ENCODE data around the gene ARHGEF26.
A peak's percentile ranks its signal among the peaks of the same experiment; 100 is the strongest.

Gene ARHGEF26

DNA sequence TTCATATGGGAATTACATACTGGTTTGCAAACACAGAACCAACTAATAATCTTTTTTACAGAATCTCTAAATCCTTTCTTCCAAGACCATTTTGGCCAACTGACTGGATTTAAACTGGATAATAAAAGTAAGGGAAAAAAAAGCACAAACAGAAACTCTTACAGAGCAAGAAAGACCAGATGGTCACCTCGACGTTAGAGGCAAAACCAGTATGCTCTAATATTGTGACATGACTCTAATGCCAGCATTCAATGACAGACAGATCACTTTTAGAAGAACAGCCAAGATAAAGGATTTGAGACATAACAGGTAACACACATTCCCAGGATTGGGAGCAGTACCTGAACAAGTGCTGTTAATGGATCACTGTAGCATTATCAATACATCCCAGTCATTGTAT is 152.2 kb downstream of the ARHGEF26 start:
- no peak for DNase-seq (ENCODE audit: low read depth)
- H3K4me3 ChIP-seq (ENCODE audit: low read depth, low read length): no peak overlapping the region
- TF ChIP-seq MYC (IDR thresholded peaks at IDR 0.05; ENCODE audit: low read depth, low read length) (no peak), POLR2A (IDR thresholded peaks at IDR 0.05; ENCODE audit: extremely low read depth, insufficient read length) (no peak)
- TF ChIP-seq, protein P1, sequence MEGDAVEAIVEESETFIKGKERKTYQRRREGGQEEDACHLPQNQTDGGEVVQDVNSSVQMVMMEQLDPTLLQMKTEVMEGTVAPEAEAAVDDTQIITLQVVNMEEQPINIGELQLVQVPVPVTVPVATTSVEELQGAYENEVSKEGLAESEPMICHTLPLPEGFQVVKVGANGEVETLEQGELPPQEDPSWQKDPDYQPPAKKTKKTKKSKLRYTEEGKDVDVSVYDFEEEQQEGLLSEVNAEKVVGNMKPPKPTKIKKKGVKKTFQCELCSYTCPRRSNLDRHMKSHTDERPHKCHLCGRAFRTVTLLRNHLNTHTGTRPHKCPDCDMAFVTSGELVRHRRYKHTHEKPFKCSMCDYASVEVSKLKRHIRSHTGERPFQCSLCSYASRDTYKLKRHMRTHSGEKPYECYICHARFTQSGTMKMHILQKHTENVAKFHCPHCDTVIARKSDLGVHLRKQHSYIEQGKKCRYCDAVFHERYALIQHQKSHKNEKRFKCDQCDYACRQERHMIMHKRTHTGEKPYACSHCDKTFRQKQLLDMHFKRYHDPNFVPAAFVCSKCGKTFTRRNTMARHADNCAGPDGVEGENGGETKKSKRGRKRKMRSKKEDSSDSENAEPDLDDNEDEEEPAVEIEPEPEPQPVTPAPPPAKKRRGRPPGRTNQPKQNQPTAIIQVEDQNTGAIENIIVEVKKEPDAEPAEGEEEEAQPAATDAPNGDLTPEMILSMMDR (IDR thresholded peaks at IDR 0.05; ENCODE audit: low read depth, low read length): no peak
- TF ChIP-seq, protein P2, sequence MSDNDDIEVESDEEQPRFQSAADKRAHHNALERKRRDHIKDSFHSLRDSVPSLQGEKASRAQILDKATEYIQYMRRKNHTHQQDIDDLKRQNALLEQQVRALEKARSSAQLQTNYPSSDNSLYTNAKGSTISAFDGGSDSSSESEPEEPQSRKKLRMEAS (IDR thresholded peaks at IDR 0.05; ENCODE audit: low read depth, low read length): no peak

DNA sequence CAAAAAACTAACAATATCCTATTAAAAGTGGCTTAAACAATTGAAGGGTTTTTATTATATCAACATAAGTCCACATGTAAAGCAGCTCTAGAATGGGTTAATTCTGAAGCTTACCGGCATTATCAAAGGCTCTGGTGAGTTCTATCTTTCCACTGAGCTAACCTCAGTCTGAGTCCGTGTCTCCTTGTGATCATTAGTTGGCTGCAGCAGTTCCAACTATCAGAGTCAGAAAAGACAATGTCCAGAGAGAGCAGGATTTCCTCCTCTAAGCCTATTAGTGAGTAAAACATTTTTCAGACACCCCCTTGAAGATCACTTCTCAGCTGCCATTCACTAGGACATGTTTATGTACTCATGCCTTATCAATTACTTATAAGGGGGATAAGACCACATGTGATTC is 153.2 kb downstream of the ARHGEF26 start:
- TF ChIP-seq, protein P2 (IDR thresholded peaks at IDR 0.05; ENCODE audit: low read depth, low read length): no peak
- TF ChIP-seq MYC (IDR thresholded peaks at IDR 0.05; ENCODE audit: low read depth, low read length) (no peak), POLR2A (IDR thresholded peaks at IDR 0.05; ENCODE audit: extremely low read depth, insufficient read length) (no peak)
- TF ChIP-seq, protein P1 (IDR thresholded peaks at IDR 0.05; ENCODE audit: low read depth, low read length): no peak
- DNase-seq (ENCODE audit: low read depth): no peak
- no peak overlapping the region for H3K4me3 ChIP-seq (ENCODE audit: low read depth, low read length)

DNA sequence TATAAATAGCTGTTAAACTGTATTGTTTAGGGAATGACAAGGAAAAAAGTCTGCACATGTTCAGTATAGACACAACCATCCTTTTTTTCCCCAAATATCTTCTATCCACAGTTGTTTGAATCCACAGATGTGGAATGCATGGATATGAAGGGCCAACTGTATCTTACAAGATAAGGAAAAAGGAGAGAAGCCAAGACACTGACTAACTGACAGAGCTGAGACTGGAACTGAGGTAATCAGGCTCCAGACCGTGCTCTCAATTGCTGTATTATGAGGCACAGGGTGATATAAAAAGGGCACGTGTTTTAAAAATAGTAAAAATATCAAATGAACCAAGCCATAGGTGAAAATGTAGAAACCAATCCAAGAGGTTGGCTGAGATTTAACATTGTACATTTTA is 154.1 kb downstream of the ARHGEF26 start:
- DNase-seq (ENCODE audit: low read depth): no peak
- no peak overlapping the region for H3K4me3 ChIP-seq (ENCODE audit: low read depth, low read length)
- TF ChIP-seq, protein P1 (IDR thresholded peaks at IDR 0.05; ENCODE audit: low read depth, low read length): no peak
- TF ChIP-seq MYC (IDR thresholded peaks at IDR 0.05; ENCODE audit: low read depth, low read length) (no peak), POLR2A (IDR thresholded peaks at IDR 0.05; ENCODE audit: extremely low read depth, insufficient read length) (no peak)
- TF ChIP-seq, protein P2 (IDR thresholded peaks at IDR 0.05; ENCODE audit: low read depth, low read length): no peak

DNA sequence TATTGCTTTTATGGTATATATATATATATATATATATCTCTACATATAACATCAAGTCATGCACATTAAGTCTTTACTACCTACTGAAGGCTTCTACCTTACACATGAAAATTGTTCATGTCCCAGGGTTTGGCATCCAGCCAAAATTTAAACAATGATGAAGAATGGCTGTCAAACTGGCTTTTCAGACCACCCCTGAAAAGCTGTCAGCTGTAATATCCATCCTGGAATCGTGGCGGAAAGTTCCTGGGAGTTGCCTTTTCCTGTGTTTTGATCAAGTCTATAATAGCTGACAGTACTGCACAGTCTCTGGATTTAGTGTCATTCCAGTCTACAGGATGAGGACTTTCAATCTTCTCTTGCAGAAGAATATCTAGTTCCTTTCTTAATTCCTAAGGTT is 154.8 kb downstream of the ARHGEF26 start:
- TF ChIP-seq, protein P1 (IDR thresholded peaks at IDR 0.05; ENCODE audit: low read depth, low read length): no peak
- no peak for TF ChIP-seq POLR2A (IDR thresholded peaks at IDR 0.05; ENCODE audit: extremely low read depth, insufficient read length)
- no peak for TF ChIP-seq MYC (IDR thresholded peaks at IDR 0.05; ENCODE audit: low read depth, low read length)
- TF ChIP-seq, protein P2 (IDR thresholded peaks at IDR 0.05; ENCODE audit: low read depth, low read length): no peak
- H3K4me3 ChIP-seq (ENCODE audit: low read depth, low read length): no peak overlapping the region
- no peak for DNase-seq (ENCODE audit: low read depth)

DNA sequence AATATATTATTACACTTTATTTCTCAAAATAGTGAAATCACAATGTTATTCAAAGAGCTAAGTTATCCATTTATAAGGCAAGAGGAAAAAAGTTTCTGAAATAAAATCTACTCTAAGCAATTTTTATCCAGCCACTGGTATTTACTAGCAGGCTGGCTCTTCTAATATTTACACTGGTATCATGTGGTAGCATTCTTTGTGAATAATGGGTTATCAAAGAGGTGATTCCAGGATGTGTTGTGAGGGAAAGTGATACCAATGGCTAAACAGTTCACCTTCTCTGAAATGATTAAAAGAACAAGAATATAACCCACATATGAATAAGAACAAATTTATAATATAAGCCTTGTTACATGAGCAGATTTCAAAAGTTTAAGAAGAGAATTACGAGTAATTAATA is 159.0 kb downstream of the ARHGEF26 start:
- TF ChIP-seq MYC (IDR thresholded peaks at IDR 0.05; ENCODE audit: low read depth, low read length) (no peak), POLR2A (IDR thresholded peaks at IDR 0.05; ENCODE audit: extremely low read depth, insufficient read length) (no peak)
- TF ChIP-seq, protein P1 (IDR thresholded peaks at IDR 0.05; ENCODE audit: low read depth, low read length): no peak
- TF ChIP-seq, protein P2 (IDR thresholded peaks at IDR 0.05; ENCODE audit: low read depth, low read length): no peak
- no peak overlapping the region for H3K4me3 ChIP-seq (ENCODE audit: low read depth, low read length)
- no peak for DNase-seq (ENCODE audit: low read depth)

DNA sequence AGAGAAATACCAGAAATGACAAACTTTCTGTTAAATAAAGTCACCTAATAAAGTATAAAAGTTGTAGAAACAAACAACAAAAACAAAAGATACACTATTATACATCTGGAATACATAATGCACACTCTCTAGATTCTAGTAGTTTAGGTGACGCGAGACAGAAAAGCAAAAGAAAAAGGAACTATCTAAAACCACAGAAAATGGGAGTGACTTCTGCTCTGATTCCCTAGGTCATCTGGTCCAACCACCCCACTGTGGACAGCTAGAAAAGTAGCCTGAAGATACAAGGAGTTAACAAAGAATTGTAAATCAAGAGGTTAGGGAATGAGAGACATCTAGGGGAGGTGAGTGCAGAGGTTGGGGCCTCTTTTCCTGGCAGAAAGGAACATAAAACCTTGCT is 164.0 kb downstream of the ARHGEF26 start:
- TF ChIP-seq, protein P2 (IDR thresholded peaks at IDR 0.05; ENCODE audit: low read depth, low read length): no peak
- TF ChIP-seq POLR2A (IDR thresholded peaks at IDR 0.05; ENCODE audit: extremely low read depth, insufficient read length) (no peak), MYC (IDR thresholded peaks at IDR 0.05; ENCODE audit: low read depth, low read length) (no peak)
- TF ChIP-seq, protein P1 (IDR thresholded peaks at IDR 0.05; ENCODE audit: low read depth, low read length): no peak
- DNase-seq (ENCODE audit: low read depth): peak; percentile 50

More for the DNA sequence above, 164.0 kb downstream of the ARHGEF26 start:
- no peak overlapping the region for H3K4me3 ChIP-seq (ENCODE audit: low read depth, low read length)
